22Rv1 (cell line): ENCODE measurements around the gene TIRAP.

Experiments used
- H3K27ac ChIP-seq: fragments of 450-650 bp; 2 replicates; pipeline ENCODE4 v1.5.1; 2017
- ZFX ChIP-seq: fragments of 450-650 bp; IDR thresholded peaks from 2 replicates; pipeline ENCODE4 v1.6.1; 2017; ENCODE audit warnings: antibody characterized with exemption, borderline replicate concordance
- TF ChIP-seq, protein P1 (sequence below): fragments of 450-650 bp; IDR thresholded peaks from 2 replicates; pipeline ENCODE4 v1.5.1; 2017; ENCODE audit warnings: mild to moderate bottlenecking

The TIRAP gene

DNA sequence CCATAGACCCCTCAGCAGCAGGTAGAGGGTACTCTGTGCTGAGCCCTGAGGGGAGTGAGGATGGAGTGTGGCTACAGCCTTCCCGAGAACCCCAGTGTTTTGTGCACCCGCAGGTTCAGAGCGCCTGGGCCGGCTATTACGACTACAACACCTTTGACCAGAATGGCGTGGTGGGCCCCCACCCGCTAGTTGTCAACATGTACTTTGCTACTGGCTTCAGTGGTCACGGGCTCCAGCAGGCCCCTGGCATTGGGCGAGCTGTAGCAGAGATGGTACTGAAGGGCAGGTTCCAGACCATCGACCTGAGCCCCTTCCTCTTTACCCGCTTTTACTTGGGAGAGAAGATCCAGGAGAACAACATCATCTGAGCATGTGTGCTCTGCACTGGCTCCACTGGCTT, 5.6 kb upstream of the TIRAP start:
- TF ChIP-seq, protein P1, sequence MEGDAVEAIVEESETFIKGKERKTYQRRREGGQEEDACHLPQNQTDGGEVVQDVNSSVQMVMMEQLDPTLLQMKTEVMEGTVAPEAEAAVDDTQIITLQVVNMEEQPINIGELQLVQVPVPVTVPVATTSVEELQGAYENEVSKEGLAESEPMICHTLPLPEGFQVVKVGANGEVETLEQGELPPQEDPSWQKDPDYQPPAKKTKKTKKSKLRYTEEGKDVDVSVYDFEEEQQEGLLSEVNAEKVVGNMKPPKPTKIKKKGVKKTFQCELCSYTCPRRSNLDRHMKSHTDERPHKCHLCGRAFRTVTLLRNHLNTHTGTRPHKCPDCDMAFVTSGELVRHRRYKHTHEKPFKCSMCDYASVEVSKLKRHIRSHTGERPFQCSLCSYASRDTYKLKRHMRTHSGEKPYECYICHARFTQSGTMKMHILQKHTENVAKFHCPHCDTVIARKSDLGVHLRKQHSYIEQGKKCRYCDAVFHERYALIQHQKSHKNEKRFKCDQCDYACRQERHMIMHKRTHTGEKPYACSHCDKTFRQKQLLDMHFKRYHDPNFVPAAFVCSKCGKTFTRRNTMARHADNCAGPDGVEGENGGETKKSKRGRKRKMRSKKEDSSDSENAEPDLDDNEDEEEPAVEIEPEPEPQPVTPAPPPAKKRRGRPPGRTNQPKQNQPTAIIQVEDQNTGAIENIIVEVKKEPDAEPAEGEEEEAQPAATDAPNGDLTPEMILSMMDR = no peak
- TF ChIP-seq ZFX = no peak
- H3K27ac ChIP-seq = peak overlapping the region; percentile 99

DNA sequence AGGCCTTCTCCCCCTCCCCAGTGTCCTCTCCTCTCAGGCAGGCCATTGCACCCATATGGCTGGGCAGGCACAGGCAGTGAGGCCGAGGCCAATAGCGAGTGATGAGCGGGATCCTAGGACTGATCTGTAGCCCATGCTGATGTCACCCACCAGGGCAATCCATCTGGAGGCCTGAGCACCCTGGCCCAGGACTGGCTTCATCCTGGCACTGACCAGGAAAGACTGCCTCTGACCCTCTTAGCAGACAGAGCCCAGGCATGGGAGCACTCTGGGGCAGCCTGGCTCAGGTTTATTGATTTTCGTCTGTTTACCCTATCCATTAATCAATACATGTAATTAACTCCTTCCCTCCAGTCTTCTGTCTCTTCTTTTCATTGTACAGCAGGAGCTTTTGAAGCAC, 5.1 kb upstream of the TIRAP start:
- peak overlapping the region; percentile 99 for H3K27ac ChIP-seq

DNA sequence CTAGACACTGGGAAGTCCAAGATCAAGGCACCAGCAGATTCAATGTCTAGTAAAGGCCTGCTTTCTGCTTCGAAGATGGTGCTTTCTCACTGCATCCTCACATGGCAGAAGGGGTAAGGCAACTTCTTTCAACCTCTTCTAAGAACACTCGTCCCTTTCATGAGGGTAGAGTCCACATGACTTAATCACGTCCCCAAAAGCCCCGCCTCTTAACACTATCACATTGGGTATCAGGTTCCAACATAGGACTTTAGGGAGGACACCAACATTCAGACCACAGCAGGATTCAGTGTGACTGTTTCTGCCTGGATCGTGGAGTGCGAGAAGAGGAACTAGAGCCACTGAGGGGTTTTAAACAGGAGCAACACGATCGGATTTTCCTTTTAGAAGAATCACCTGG, 3.7 kb upstream of the TIRAP start:
- TF ChIP-seq, protein P1 = no peak
- TF ChIP-seq ZFX = no peak
- H3K27ac ChIP-seq = peak overlapping the region; percentile 99

More for the DNA sequence above, 5.1 kb upstream of the TIRAP start:
- TF ChIP-seq, protein P1 = no peak
- no peak for TF ChIP-seq ZFX

DNA sequence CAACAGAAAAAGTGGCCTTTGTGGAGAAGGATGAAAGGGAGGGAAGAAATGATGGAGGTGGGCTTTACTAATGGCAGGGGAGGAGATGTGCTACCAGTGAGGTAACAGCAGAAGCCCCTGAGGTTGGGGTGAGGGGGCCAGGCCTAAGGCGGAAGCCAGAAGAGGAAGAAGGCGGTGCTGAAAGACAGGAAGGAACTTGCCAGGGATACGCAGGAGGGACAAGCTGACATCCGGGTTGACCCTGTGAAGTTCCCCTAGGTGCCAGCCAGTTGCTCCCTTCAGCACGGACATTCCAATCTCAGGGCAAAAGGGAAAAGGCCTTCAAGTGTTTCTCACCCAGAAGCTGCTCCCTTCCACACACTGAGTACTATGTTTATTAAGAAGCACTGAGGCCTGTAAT, 2.3 kb upstream of the TIRAP start:
- TF ChIP-seq, protein P1 = no peak
- TF ChIP-seq ZFX = no peak
- H3K27ac ChIP-seq = peak overlapping the region; percentile 99

DNA sequence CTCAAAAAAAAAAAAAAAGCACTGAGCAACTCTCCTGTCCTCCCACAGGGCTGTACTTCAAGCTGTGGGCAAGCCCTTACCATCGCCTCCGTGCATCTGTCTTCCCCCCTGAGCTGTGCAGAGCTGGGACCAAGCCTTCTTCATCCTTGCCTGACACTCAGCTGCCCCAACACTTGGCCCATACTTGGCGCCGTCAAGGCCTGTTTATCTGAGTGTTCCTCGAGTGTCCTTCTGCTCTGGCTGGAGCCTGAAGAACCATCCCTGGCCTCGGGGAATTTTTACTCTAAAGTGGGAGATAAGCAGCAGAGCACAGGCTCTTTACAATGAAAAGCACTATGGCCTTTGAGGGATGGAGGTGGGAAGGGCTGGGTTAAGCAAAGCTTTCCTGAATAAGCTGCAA, 1.6 kb upstream of the TIRAP start:
- TF ChIP-seq, protein P1 = no peak
- no peak for TF ChIP-seq ZFX
- H3K27ac ChIP-seq = peak overlapping the region; percentile 99

DNA sequence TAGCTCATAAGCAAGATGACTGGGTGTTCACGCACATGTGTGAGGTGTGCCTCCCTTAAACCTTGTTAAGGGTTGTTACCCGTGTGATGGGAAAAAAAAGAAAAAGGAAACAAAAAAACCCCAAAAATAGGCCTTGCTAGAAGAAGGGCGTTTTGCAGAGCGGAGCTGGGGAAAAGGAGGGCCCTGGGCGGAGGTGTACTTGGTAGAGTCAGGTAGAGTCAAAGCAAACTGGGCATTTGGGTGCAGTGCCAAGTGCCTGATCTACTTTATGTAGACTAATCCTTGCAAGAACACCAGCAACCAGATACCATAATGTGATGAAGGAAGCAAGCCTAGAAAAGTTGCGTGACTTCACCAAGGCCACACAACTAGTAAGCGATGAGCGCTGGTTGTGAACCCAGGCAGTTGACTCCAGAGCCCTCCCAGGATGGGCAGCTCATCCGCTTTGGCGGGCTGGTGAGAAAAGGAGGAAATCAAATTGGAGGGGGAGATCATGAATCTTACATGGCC, 1.2 kb upstream of the TIRAP start:
- TF ChIP-seq, protein P1 = no peak
- no peak for TF ChIP-seq ZFX
- peak overlapping the region; percentile 99 for H3K27ac ChIP-seq

DNA sequence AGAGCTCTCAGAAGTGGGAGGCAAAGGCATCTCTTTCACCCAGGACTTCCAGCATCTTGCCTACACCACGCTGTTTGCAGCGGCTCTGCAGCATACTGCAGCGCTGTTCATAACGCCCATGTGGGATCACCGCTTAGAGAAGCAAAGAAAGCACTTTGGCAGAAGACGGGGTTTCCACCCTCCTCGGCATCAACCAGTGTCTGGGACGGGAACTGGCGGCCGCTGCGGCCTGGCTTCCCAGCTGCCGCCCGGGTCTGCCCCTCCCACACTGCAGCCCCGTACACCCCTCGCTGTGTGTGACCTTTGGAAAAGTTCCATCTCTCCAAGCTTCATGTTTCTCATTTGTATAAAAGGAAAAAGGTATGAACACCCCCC, 545 bp upstream of the TIRAP start:
- no peak for TF ChIP-seq ZFX
- TF ChIP-seq, protein P1 = no peak
- peak overlapping the region; percentile 99 for H3K27ac ChIP-seq
